Muscle of leg (tissue), 11 donors: ENCODE results near the gene TAF1. TPM values are rescaled to one million over a fixed set of nuclear protein-coding genes. Genes with fewer than 3 reads are reported as not detected.
A peak's percentile ranks its signal among the peaks of the same experiment; 100 is the strongest.
"Not testable (repeated sequence)": the region's sequence is repeated elsewhere in the genome, so short reads cannot be mapped to it uniquely, and the experiment has no call there.

ENCODE experiments used
- DNase-seq: peaks from one replicate; pipeline ENCODE4 v3.0.0; 2013
- H3K27ac ChIP-seq: one replicate; pipeline ENCODE4 v1.5.1; 2013; ENCODE audit warnings: mild to moderate bottlenecking, low read length, control low read depth
- H3K27me3 ChIP-seq: one replicate; pipeline ENCODE4 v1.6.1; 2013; ENCODE audit warnings: low read length; ENCODE audit not compliant: control insufficient read depth, insufficient read depth
- H3K36me3 ChIP-seq: one replicate; pipeline ENCODE4 v1.6.1; 2013; ENCODE audit warnings: low read length; ENCODE audit not compliant: control insufficient read depth, insufficient read depth
- H3K4me1 ChIP-seq: one replicate; pipeline ENCODE4 v1.6.1; 2013; ENCODE audit warnings: low read length; ENCODE audit not compliant: control insufficient read depth, insufficient read depth
- H3K4me3 ChIP-seq: one replicate; pipeline ENCODE4 v1.5.1; 2013; ENCODE audit warnings: low read length, control low read depth
- H3K9me3 ChIP-seq: replicated peaks from 2 replicates; pipeline ENCODE4 v1.6.1; 2013; ENCODE audit warnings: low read depth, low read length; ENCODE audit not compliant: control insufficient read depth
- WGBS: methylation state at CpG from one replicate; pipeline ENCODE4 v1.1.5; 2013; ENCODE audit warnings: missing lambda C conversion rate; ENCODE audit not compliant: insufficient coverage; 5-methylcytosine and 5-hydroxymethylcytosine counted together
- polyA plus RNA-seq, 8 donors: library from polyadenylated mRNA; unstranded; fragments of 120-200 nt; gene quantifications; one replicate each; pipeline versions ENCODE4 v1.2.1 to v1.2.3, GENCODE V29; 2013; ENCODE audit warnings: inconsistent platforms in 1 of 8, low replicate concordance in 1 of 8; ENCODE audit not compliant: insufficient read length in 8 of 8, insufficient read depth in 1 of 8
- total RNA-seq: library from RNA; stranded (reverse); fragments of 120-200 nt; gene quantifications from one replicate; pipeline ENCODE4 v1.2.4, GENCODE V29; 2013

Gene TAF1
- total and polyA plus RNA-seq, 9 donors: 19.1 to 32.9 (median 27.6) TPM

DNA sequence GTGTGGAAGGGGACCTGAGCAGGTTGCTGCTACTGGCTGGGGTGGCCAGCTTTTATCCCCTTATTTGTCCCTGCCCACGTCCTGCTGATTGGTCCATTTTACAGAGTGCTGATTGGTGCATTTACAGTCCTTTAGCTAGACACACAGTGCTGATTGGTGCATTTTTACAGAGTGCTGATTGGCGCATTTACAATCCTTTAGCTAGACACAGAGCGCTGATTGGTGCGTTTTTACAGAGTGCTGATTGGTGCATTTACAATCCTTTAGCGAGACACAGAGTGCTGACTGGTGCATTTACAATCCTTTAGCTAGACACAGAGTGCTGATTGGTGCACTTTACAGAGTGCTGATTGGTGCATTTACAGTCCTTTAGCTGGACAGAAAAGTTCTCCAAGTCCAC, 135.9 kb downstream of the TAF1 start:
- WGBS: 84% methylated on average over 5 of the region's 5 CpGs
- H3K4me1 ChIP-seq, H3K4me3 ChIP-seq, H3K36me3 ChIP-seq, H3K27ac ChIP-seq, H3K9me3 ChIP-seq, H3K27me3 ChIP-seq, DNase-seq: not testable (repeated sequence)

DNA sequence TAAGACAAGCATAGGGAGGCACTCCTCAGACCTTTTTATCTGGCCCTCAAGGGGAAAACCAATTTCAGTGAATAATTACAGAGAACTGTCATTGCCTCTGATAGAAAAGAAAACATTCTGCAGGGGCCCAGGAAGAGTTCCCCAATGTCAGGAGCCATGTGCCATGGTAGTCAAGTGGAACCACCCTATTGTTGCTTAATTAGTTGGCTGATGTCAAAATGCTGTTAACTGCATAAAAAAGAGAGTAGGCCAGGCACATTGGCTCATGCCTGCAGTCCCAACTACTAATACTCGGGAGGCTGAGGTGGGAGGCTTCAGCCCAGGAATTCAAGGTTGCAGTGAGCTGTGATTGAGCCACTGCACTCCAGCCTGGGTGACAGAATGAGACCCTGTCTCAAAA, 138.2 kb downstream of the TAF1 start:
- no peaks in the 10 kb centered on the region for H3K27me3 ChIP-seq
- DNase-seq: no peak
- no peak overlapping the region for H3K27ac ChIP-seq
- H3K9me3 ChIP-seq: no peaks in the 10 kb centered on the region
- WGBS: no CpG with 5 or more reads among the region's 1 CpG
- no peak overlapping the region for H3K4me3 ChIP-seq
- H3K36me3 ChIP-seq: no peaks in the 10 kb centered on the region
- H3K4me1 ChIP-seq: no peaks in the 10 kb centered on the region

DNA sequence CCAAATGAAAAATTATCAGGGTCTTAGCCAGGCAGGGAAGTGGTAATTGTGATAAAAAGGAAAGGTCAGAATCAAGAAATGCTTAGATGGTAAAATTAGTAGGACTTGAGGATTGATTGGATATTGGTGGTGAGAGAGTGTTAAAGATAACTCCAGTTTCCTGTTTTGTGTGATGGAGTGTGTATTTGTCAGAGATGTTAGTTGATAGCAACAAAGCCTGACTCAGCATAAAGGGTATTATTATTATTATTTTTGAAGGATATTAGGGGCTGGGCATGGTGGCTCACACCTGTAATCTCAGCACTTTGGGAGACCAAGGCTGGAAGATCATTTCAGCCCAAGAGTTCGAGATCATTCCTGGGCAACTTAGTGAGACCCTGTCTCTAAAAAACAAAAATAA, 143.1 kb downstream of the TAF1 start:
- no CpG with 5 or more reads among the region's 1 CpG for WGBS
- Histone ChIP-seq H3K27ac (no peak overlapping the region), H3K36me3 (no peaks in the 10 kb centered on the region), H3K27me3 (no peaks in the 10 kb centered on the region), H3K4me3 (no peak overlapping the region), H3K4me1 (no peaks in the 10 kb centered on the region), H3K9me3 (no peaks in the 10 kb centered on the region)
- DNase-seq: no peak

DNA sequence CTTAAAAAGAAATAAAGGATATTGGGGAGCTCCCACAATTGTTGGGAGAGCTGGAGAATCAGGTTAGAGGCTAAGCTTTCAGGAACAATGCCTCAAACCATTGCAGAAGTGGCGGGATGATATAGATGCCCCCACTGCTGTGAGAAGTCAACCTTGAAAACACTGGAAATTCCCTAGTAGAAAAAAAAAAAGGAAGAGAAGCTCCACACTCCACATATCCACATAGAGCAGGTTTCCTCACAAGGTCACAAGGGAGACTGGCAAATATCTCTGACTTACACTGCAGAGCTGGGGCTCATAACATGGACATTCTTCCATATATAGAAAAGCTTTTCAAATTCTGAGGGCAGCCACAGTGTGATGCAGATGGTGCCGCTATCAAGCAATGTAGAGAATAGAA, 144.0 kb downstream of the TAF1 start:
- DNase-seq: no peak
- Histone ChIP-seq H3K4me3 (no peak overlapping the region), H3K27me3 (no peaks in the 10 kb centered on the region), H3K27ac (no peak overlapping the region), H3K9me3 (no peaks in the 10 kb centered on the region), H3K36me3 (no peaks in the 10 kb centered on the region), H3K4me1 (peaks cover 6% of the 10 kb centered on the region)
- WGBS: 69% methylated on average over 1 of the region's 2 CpGs

DNA sequence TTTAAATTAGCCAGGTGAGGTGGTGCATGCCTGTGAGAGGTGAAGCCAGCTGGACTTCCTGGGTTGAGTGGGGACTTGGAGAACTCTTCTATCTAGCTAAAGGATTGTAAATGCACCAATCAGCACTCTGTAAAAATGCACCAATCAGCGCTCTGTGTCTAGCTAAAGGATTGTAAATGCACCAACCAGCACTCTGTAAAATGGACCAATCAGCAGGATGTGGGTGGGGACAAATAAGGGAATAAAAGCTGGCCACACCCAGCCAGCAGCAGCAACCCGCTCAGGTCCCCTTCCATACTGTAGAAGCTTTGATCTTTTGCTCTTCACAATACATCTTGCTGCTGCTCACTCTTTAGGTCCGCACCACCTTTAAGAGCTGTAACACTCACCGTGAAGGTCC, 147.6 kb downstream of the TAF1 start:
- not testable (repeated sequence) for DNase-seq, H3K4me1 ChIP-seq, H3K4me3 ChIP-seq, H3K36me3 ChIP-seq, H3K9me3 ChIP-seq, H3K27me3 ChIP-seq, H3K27ac ChIP-seq
- 81% methylated on average over 3 of the region's 4 CpGs for WGBS

DNA sequence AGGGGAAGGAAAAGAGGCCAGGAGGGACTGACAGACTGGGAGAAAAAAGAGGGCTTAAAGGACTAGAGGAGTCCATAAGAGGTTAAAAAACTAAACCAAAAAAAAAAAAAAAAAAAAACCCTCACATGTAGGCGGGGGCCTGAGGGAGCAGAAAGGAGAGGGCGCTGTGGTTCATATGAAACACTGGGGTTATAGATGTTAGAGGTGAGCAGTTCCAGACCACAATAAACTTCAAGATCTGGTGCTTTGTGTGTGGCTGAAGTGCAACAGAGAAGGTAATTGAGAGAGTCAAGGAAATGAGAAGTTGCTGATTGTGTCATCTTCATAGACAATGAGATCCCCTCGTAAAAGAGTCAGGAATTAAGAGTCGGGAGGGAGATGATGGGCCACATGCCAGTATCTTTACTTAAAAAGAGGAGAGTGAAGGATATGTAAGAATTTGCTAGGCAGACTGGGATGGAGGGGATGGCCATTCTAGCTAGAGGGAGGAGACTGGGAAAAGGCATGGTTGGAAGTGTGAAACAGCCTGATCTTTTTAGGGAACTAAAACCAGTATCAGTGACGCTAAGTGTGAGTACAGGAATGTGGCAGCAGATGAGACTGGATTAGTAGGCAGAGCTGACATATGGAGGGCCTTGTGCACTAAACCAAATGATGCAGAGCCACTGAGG, 148.3 kb downstream of the TAF1 start:
- peak; percentile 14 for DNase-seq
- Histone ChIP-seq H3K27ac (peak overlapping the region; percentile 47), H3K36me3 (no peaks in the 10 kb centered on the region), H3K4me3 (no peak overlapping the region), H3K4me1 (peaks cover 6% of the 10 kb centered on the region), H3K9me3 (peaks cover 3% of the 10 kb centered on the region), H3K27me3 (no peaks in the 10 kb centered on the region)
- 43% methylated on average over 3 of the region's 5 CpGs for WGBS

DNA sequence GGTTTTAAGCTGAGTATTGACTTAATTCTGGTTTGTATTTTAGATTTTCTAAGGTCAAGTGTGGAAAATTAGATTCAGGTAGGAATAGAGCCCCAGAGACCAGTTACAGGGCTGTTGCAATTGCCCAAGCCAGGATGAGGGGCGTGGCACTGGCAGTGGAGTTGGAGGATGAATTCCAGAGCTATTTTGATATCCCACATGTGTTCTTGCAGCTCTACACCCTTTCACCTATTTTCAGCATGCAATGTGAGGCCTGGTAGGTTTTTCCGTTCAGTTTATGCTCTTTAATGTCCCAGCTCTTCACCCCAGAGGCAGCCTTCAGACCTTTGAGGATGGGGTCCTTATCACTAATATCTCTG, 148.9 kb downstream of the TAF1 start:
- no peaks in the 10 kb centered on the region for H3K36me3 ChIP-seq
- H3K27me3 ChIP-seq: no peaks in the 10 kb centered on the region
- peaks cover 6% of the 10 kb centered on the region for H3K4me1 ChIP-seq
- 40% methylated on average over 1 of the region's 2 CpGs for WGBS
- no peak overlapping the region for H3K4me3 ChIP-seq
- peak overlapping the region; percentile 54 for H3K27ac ChIP-seq
- peaks cover 3% of the 10 kb centered on the region for H3K9me3 ChIP-seq
- peak; percentile 22 for DNase-seq

Other genes starting within 250 kb of the TAF1 start
- 22.5 TPM for gene MED12, start 247.8 kb upstream of the TAF1 start, total RNA-seq
- 10 to 100 TPM; 33.4 to 52.0 (median 45.6) TPM for gene MED12, start 247.8 kb upstream of the TAF1 start, polyA plus RNA-seq
- gene NLGN3, start 221.5 kb upstream of the TAF1 start, total RNA-seq: 1.9 TPM
- gene NLGN3, start 221.5 kb upstream of the TAF1 start, polyA plus RNA-seq: 1 to 10 TPM; 2.2 to 7.8 (median 3.8) TPM
- gene GJB1, start 143.1 kb upstream of the TAF1 start, total RNA-seq: 0.04 TPM
- gene GJB1, start 143.1 kb upstream of the TAF1 start, polyA plus RNA-seq: 1 to 10 TPM in 1 of 8 donors, under 1 TPM in 4, not detected in 3; 0.06 to 2.2 (median 0.36) TPM
- gene ZMYM3, start 112.2 kb upstream of the TAF1 start, total RNA-seq: 11.6 TPM
- 10 to 100 TPM; 17.5 to 25.7 (median 21.3) TPM for gene ZMYM3, start 112.2 kb upstream of the TAF1 start, polyA plus RNA-seq
- gene NONO, start 82.7 kb upstream of the TAF1 start, total RNA-seq: 285 TPM
- gene NONO, start 82.7 kb upstream of the TAF1 start, polyA plus RNA-seq: 100 to 1,000 TPM; 289 to 402 (median 376) TPM
- 140 TPM for gene ITGB1BP2, start 64.6 kb upstream of the TAF1 start, total RNA-seq
- gene ITGB1BP2, start 64.6 kb upstream of the TAF1 start, polyA plus RNA-seq: 100 to 1,000 TPM in 7 of 8 donors, 10 to 100 TPM in 1; 89.9 to 152 (median 125) TPM
- 108 TPM for gene OGT, start 166.7 kb downstream of the TAF1 start, total RNA-seq
- gene OGT, start 166.7 kb downstream of the TAF1 start, polyA plus RNA-seq: 100 to 1,000 TPM in 5 of 8 donors, 10 to 100 TPM in 3; 74.7 to 186 (median 102) TPM
- 2.9 TPM for gene GCNA, start 212.1 kb downstream of the TAF1 start, total RNA-seq
- 1 to 10 TPM; 1.7 to 3.4 (median 2.0) TPM for gene GCNA, start 212.1 kb downstream of the TAF1 start, polyA plus RNA-seq